NB4 (cell line): ENCODE measurements around the gene AKR1B15.

Source experiments
- MYC ChIP-seq: IDR thresholded peaks from 2 replicates; pipeline ENCODE4 v1.6.1; 2011; ENCODE audit warnings: low read depth, low read length
- POLR2A ChIP-seq: IDR thresholded peaks from 2 replicates; pipeline ENCODE4 v1.6.1; 2011; ENCODE audit warnings: mild to moderate bottlenecking; ENCODE audit not compliant: insufficient read length; ENCODE audit errors: extremely low read depth
- TF ChIP-seq, protein P1 (sequence below): IDR thresholded peaks from 2 replicates; pipeline ENCODE4 v1.6.1; 2011; ENCODE audit warnings: low read depth, low read length
- TF ChIP-seq, protein P2 (sequence below): IDR thresholded peaks from one replicate; pipeline ENCODE4 v1.5.1; 2012; ENCODE audit warnings: low read depth, low read length

DNA sequence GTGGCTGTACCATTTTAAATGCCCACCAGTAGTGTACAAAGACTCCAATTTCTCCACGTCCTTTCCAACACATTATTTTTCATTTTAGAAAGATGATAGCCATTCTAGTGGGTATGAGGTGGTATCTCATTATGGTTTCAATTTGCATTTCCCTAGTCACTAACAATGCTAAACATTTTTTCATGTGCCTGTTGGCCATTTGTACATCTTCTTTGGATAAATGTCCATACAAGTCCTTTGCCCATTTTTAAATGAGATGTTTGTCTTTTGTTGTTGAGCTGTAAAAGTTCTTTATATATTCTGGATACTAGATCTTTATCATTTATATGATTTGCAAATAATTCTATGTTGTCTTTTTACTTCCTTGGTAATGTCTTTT is 78.9 kb downstream of the AKR1B15 start:
- TF ChIP-seq, protein P1, sequence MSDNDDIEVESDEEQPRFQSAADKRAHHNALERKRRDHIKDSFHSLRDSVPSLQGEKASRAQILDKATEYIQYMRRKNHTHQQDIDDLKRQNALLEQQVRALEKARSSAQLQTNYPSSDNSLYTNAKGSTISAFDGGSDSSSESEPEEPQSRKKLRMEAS = no peak
- TF ChIP-seq POLR2A (no peak), MYC (no peak)
- TF ChIP-seq, protein P2, sequence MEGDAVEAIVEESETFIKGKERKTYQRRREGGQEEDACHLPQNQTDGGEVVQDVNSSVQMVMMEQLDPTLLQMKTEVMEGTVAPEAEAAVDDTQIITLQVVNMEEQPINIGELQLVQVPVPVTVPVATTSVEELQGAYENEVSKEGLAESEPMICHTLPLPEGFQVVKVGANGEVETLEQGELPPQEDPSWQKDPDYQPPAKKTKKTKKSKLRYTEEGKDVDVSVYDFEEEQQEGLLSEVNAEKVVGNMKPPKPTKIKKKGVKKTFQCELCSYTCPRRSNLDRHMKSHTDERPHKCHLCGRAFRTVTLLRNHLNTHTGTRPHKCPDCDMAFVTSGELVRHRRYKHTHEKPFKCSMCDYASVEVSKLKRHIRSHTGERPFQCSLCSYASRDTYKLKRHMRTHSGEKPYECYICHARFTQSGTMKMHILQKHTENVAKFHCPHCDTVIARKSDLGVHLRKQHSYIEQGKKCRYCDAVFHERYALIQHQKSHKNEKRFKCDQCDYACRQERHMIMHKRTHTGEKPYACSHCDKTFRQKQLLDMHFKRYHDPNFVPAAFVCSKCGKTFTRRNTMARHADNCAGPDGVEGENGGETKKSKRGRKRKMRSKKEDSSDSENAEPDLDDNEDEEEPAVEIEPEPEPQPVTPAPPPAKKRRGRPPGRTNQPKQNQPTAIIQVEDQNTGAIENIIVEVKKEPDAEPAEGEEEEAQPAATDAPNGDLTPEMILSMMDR = no peak
